Stimulated activated CD4-positive, alpha-beta T cell treated with anti-CD3 and anti-CD28 coated beads, TNF-alpha, amount 100 ng/mL, for 48 hours (primary cell): Measurements from ENCODE around the gene DNAJB11.
"Not testable (repeated sequence)": the region's sequence is repeated elsewhere in the genome, so short reads cannot be mapped to it uniquely, and the experiment has no call there.

Experiments used
- DNase-seq, 3 donors: peaks; one replicate each; pipeline ENCODE4 v3.0.0-alpha.2; 2020; ENCODE audit warnings: low read depth in 3 of 3

Gene DNAJB11

GRCh38 chr3:186570096-186570940 lies at the start of gene DNAJB11:
TSS of gene DNAJB11 (plus strand) at chr3:186570720. CDS start at chr3:186570898, 178 bp downstream.
- peak; percentile 90 to 98 (median 96) for DNase-seq

GRCh38 chr3:186520957-186521842 lies 49.3 kb upstream of the DNAJB11 start:
- DNase-seq = no peak

- DNase-seq = no peak
Measured at GRCh38 chr3:186523022-186523421, 47.5 kb upstream of the DNAJB11 start.

GRCh38 chr3:186523434-186523833 lies 47.1 kb upstream of the DNAJB11 start:
- no peak for DNase-seq

- no peak for DNase-seq
Measured at GRCh38 chr3:186524616-186525015, 45.9 kb upstream of the DNAJB11 start.

- DNase-seq = no peak
Measured at GRCh38 chr3:186525369-186526255, 44.9 kb upstream of the DNAJB11 start.

GRCh38 chr3:186526256-186526606 lies 44.3 kb upstream of the DNAJB11 start:
- no peak for DNase-seq

- DNase-seq = no peak
Measured at GRCh38 chr3:186529201-186529999, 41.1 kb upstream of the DNAJB11 start.

- DNase-seq = no peak
Measured at GRCh38 chr3:186530415-186530814, 40.1 kb upstream of the DNAJB11 start.

- DNase-seq = not testable (repeated sequence)
Measured at GRCh38 chr3:186531694-186532093, 38.8 kb upstream of the DNAJB11 start.

- no peak for DNase-seq
Measured at GRCh38 chr3:186532598-186533072, 37.9 kb upstream of the DNAJB11 start.

- no peak for DNase-seq
Measured at GRCh38 chr3:186534113-186534669, 36.3 kb upstream of the DNAJB11 start.

- no peak for DNase-seq
Measured at GRCh38 chr3:186536883-186537844, 33.4 kb upstream of the DNAJB11 start.

- DNase-seq = no peak
Measured at GRCh38 chr3:186538779-186539178, 31.7 kb upstream of the DNAJB11 start.

GRCh38 chr3:186540221-186540834 lies 30.2 kb upstream of the DNAJB11 start:
- peak; percentile 69 to 74 (median 71) for DNase-seq

GRCh38 chr3:186540835-186541226 lies 29.7 kb upstream of the DNAJB11 start:
- DNase-seq = no peak

- DNase-seq = no peak
Measured at GRCh38 chr3:186544281-186544680, 26.2 kb upstream of the DNAJB11 start, which contains the start of gene CRYGS. TSS of gene CRYGS (minus strand) at chr3:186544380. CDS start at chr3:186544326, 54 bp downstream.

- DNase-seq = no peak
Measured at GRCh38 chr3:186549497-186549896, 21.0 kb upstream of the DNAJB11 start.

GRCh38 chr3:186551387-186551786 lies 19.1 kb upstream of the DNAJB11 start:
- DNase-seq = no peak
